H54 (cell line): ENCODE measurements around the gene NMRK1.
A peak's percentile ranks its signal among the peaks of the same experiment; 100 is the strongest.

Experiments
- DNase-seq: peaks from one replicate; pipeline ENCODE4 v3.0.0; 2011; ENCODE audit warnings: low spot score, mixed read lengths; ENCODE audit not compliant: insufficient read length
- FAIRE-seq: peaks from 3 replicates; lab custom pipeline; 2011; peaks lifted over from hg19 to GRCh38; lab: Jason Lieb, UNC
- POLR2A ChIP-seq: IDR thresholded peaks from 2 replicates; pipeline ENCODE4 v1.6.1; 2011; ENCODE audit warnings: low read depth, mild to moderate bottlenecking, low read length

The NMRK1 gene

GRCh38 chr9:75087824-75088645 is at the start of gene NMRK1, which contains the start of gene OSTF1:
TSS of gene NMRK1 (minus strand) at chr9:75088155. CDS start at chr9:75083115, 5,040 bp downstream.
TSS of gene OSTF1 (plus strand) at chr9:75088514. CDS start at chr9:75088693, 179 bp downstream.
- peak; percentile 84 for TF ChIP-seq POLR2A
- DNase-seq (peak; percentile 97), FAIRE-seq (peak; percentile 41)

GRCh38 chr9:75134495-75134894 is 46.5 kb upstream of the NMRK1 start:
- no peak for DNase-seq
- TF ChIP-seq POLR2A, result no peak
- no peak for FAIRE-seq

GRCh38 chr9:75133396-75133795 is 45.4 kb upstream of the NMRK1 start:
- FAIRE-seq (peak; percentile 38), DNase-seq (no peak)

GRCh38 chr9:75132244-75132643 is 44.3 kb upstream of the NMRK1 start:
- FAIRE-seq, result peak; percentile 52

More at GRCh38 chr9:75133396-75133795, 45.4 kb upstream of the NMRK1 start:
- TF ChIP-seq POLR2A, result no peak

GRCh38 chr9:75131700-75132099 is 43.7 kb upstream of the NMRK1 start:
- TF ChIP-seq POLR2A, result no peak
- no peak for FAIRE-seq
- DNase-seq, result no peak

More at GRCh38 chr9:75132244-75132643, 44.3 kb upstream of the NMRK1 start:
- no peak for TF ChIP-seq POLR2A
- no peak for DNase-seq

GRCh38 chr9:75130621-75131230 is 42.8 kb upstream of the NMRK1 start:
- FAIRE-seq (no peak), DNase-seq (no peak)
- no peak for TF ChIP-seq POLR2A

GRCh38 chr9:75130172-75130571 is 42.2 kb upstream of the NMRK1 start:
- TF ChIP-seq POLR2A, result no peak
- FAIRE-seq, result no peak

GRCh38 chr9:75128535-75128934 is 40.6 kb upstream of the NMRK1 start:
- TF ChIP-seq POLR2A, result no peak
- peak; percentile 6 for FAIRE-seq
- no peak for DNase-seq

More at GRCh38 chr9:75130172-75130571, 42.2 kb upstream of the NMRK1 start:
- DNase-seq, result no peak

- TF ChIP-seq POLR2A, result no peak
- no peak for FAIRE-seq
- DNase-seq, result no peak
These were observed 35.7 kb upstream of the NMRK1 start for GRCh38 chr9:75123696-75124095.

- FAIRE-seq, result no peak
- DNase-seq, result no peak
- no peak for TF ChIP-seq POLR2A
These were observed 34.1 kb upstream of the NMRK1 start for GRCh38 chr9:75121914-75122558.

GRCh38 chr9:75120686-75121085 is 32.7 kb upstream of the NMRK1 start:
- DNase-seq (no peak), FAIRE-seq (no peak)
- no peak for TF ChIP-seq POLR2A

- no peak for TF ChIP-seq POLR2A
- DNase-seq (no peak), FAIRE-seq (no peak)
These were observed 29.6 kb upstream of the NMRK1 start for GRCh38 chr9:75117564-75117963.

- no peak for TF ChIP-seq POLR2A
- no peak for FAIRE-seq
- DNase-seq, result no peak
These were observed 28.4 kb upstream of the NMRK1 start for GRCh38 chr9:75116306-75116705.

- FAIRE-seq (peak; percentile 6), DNase-seq (no peak)
- TF ChIP-seq POLR2A, result no peak
These were observed 24.8 kb upstream of the NMRK1 start for GRCh38 chr9:75112789-75113188.
